ENCODE data around the gene SNX25.

DNA sequence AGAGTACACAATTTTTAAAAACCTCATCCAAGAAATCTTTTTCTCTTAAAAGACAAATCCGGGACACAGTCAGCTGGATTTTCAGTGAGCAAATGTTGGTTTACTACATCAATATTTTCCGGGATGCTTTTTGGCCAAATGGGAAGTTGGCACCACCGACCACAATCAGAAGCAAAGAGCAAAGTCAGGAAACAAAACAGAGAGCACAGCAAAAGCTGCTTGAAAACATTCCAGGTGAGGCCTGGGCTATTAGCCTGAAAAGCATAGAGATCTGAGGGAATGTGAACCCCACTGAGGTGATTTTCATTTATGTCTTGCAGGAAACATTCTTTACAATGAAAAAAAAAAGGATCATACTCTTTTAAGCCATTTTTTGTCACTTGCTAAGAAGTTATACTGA, 152.5 kb downstream of the SNX25 start:
- TF ChIP-seq EZH2phosphoT487 (IDR thresholded peaks at IDR 0.05; ENCODE audit: unreplicated experiment) (no peak), EZH2 (IDR thresholded peaks at IDR 0.05; ENCODE audit: low read depth, unreplicated experiment) (no peak), ZNF331 (CRISPR knock-in tag; IDR thresholded peaks at IDR 0.05; ENCODE audit: low read depth) (no peak), POLR2AphosphoS5 (IDR thresholded peaks at IDR 0.05; ENCODE audit: low read depth) (no peak), CREB1 (CRISPR knock-in tag; IDR thresholded peaks at IDR 0.05; ENCODE audit: low read depth) (no peak), ZNF114 (CRISPR knock-in tag; IDR thresholded peaks at IDR 0.05) (no peak), ETS1 (IDR thresholded peaks at IDR 0.05) (no peak), STAT1 (IDR thresholded peaks at IDR 0.05; ENCODE audit: unreplicated experiment) (no peak), NANOG (IDR thresholded peaks at IDR 0.05; ENCODE audit: borderline replicate concordance) (no peak)
- TF ChIP-seq, protein P1, sequence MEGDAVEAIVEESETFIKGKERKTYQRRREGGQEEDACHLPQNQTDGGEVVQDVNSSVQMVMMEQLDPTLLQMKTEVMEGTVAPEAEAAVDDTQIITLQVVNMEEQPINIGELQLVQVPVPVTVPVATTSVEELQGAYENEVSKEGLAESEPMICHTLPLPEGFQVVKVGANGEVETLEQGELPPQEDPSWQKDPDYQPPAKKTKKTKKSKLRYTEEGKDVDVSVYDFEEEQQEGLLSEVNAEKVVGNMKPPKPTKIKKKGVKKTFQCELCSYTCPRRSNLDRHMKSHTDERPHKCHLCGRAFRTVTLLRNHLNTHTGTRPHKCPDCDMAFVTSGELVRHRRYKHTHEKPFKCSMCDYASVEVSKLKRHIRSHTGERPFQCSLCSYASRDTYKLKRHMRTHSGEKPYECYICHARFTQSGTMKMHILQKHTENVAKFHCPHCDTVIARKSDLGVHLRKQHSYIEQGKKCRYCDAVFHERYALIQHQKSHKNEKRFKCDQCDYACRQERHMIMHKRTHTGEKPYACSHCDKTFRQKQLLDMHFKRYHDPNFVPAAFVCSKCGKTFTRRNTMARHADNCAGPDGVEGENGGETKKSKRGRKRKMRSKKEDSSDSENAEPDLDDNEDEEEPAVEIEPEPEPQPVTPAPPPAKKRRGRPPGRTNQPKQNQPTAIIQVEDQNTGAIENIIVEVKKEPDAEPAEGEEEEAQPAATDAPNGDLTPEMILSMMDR (conservative IDR thresholded peaks at IDR 0.05; ENCODE audit: low read depth in 2 of 2): no peak
- TF ChIP-seq, protein P2, sequence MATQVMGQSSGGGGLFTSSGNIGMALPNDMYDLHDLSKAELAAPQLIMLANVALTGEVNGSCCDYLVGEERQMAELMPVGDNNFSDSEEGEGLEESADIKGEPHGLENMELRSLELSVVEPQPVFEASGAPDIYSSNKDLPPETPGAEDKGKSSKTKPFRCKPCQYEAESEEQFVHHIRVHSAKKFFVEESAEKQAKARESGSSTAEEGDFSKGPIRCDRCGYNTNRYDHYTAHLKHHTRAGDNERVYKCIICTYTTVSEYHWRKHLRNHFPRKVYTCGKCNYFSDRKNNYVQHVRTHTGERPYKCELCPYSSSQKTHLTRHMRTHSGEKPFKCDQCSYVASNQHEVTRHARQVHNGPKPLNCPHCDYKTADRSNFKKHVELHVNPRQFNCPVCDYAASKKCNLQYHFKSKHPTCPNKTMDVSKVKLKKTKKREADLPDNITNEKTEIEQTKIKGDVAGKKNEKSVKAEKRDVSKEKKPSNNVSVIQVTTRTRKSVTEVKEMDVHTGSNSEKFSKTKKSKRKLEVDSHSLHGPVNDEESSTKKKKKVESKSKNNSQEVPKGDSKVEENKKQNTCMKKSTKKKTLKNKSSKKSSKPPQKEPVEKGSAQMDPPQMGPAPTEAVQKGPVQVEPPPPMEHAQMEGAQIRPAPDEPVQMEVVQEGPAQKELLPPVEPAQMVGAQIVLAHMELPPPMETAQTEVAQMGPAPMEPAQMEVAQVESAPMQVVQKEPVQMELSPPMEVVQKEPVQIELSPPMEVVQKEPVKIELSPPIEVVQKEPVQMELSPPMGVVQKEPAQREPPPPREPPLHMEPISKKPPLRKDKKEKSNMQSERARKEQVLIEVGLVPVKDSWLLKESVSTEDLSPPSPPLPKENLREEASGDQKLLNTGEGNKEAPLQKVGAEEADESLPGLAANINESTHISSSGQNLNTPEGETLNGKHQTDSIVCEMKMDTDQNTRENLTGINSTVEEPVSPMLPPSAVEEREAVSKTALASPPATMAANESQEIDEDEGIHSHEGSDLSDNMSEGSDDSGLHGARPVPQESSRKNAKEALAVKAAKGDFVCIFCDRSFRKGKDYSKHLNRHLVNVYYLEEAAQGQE (IDR thresholded peaks at IDR 0.05; ENCODE audit: unreplicated experiment): no peak

All from GM23338 (cell line).